ENCODE data around the gene EPPIN. TPM values are rescaled to one million over a fixed set of nuclear protein-coding genes. Genes with fewer than 3 reads are reported as not detected.
A peak's percentile ranks its signal among the peaks of the same experiment; 100 is the strongest.

The EPPIN gene
- 100 to 1,000 TPM in 1 of 2 donors, not detected in 1; 137 TPM for total RNA-seq

- intact Hi-C loops (cut with DNase I), result no loop called here
These were observed at the start of gene EPPIN for GRCh38 chr20:45547206-45547770. EPPIN (minus strand) TSS chr20:45547401; CDS start chr20:45547357, 44 bp downstream.

GRCh38 chr20:45595235-45595634 lies 48.0 kb upstream of the EPPIN start:
- intact Hi-C loops (cut with DNase I), result no loop called here
- 64% methylated on average over 1 of the region's 1 CpG for WGBS
- no peaks in the 10 kb centered on the region for H3K36me3 ChIP-seq
- DNase-seq (ENCODE audit: low spot score), result no peak
- peaks cover 2% of the 10 kb centered on the region for H3K27me3 ChIP-seq (replicated peaks; ENCODE audit: insufficient read depth)
- H3K4me3 ChIP-seq, result no peak overlapping the region
- no peak overlapping the region for H3K27ac ChIP-seq
- no peaks in the 10 kb centered on the region for H3K9me3 ChIP-seq
- H3K4me1 ChIP-seq (replicated peaks), result no peaks in the 10 kb centered on the region
- TF ChIP-seq POLR2AphosphoS5 (IDR thresholded peaks at IDR 0.05) (no peak), CTCF (IDR thresholded peaks at IDR 0.05) (no peak), POLR2A (IDR thresholded peaks at IDR 0.05) (no peak)

More at GRCh38 chr20:45547206-45547770, at the start of gene EPPIN:
- H3K4me1 ChIP-seq (replicated peaks), result no peaks in the 10 kb centered on the region
- no peak within 1 kb of the TSS for H3K27ac ChIP-seq
- 75% methylated on average over 6 of the region's 6 CpGs for WGBS
- H3K9me3 ChIP-seq, result no peaks in the 10 kb centered on the region
- H3K27me3 ChIP-seq (replicated peaks; ENCODE audit: insufficient read depth), result no peaks in the 10 kb centered on the region
- DNase-seq (ENCODE audit: low spot score), result no peak
- no peak within 1 kb of the TSS for H3K4me3 ChIP-seq
- no peak for TF ChIP-seq POLR2A (IDR thresholded peaks at IDR 0.05)
- no peak for TF ChIP-seq CTCF (IDR thresholded peaks at IDR 0.05)
- no peak for TF ChIP-seq POLR2AphosphoS5 (IDR thresholded peaks at IDR 0.05)
- no peaks in the 10 kb centered on the region for H3K36me3 ChIP-seq

- intact Hi-C loops (cut with DNase I), result no loop called here
- no peak overlapping the region for H3K4me3 ChIP-seq
These were observed 46.3 kb upstream of the EPPIN start for GRCh38 chr20:45593498-45593897.

GRCh38 chr20:45592574-45593189 lies 45.5 kb upstream of the EPPIN start:
- no peak for DNase-seq (ENCODE audit: low spot score)
- WGBS, result 56% methylated on average over 5 of the region's 5 CpGs

More at GRCh38 chr20:45593498-45593897, 46.3 kb upstream of the EPPIN start:
- Histone ChIP-seq H3K27me3 (replicated peaks; ENCODE audit: insufficient read depth) (peaks cover 2% of the 10 kb centered on the region), H3K27ac (no peak overlapping the region), H3K36me3 (no peaks in the 10 kb centered on the region), H3K4me1 (replicated peaks) (no peaks in the 10 kb centered on the region), H3K9me3 (no peaks in the 10 kb centered on the region)
- WGBS, result 46% methylated on average over 1 of the region's 1 CpG
- TF ChIP-seq POLR2AphosphoS5 (IDR thresholded peaks at IDR 0.05) (no peak), POLR2A (IDR thresholded peaks at IDR 0.05) (no peak), CTCF (IDR thresholded peaks at IDR 0.05) (no peak)
- no peak for DNase-seq (ENCODE audit: low spot score)

More at GRCh38 chr20:45592574-45593189, 45.5 kb upstream of the EPPIN start:
- Histone ChIP-seq H3K9me3 (no peaks in the 10 kb centered on the region), H3K4me3 (no peak overlapping the region), H3K27ac (no peak overlapping the region), H3K27me3 (replicated peaks; ENCODE audit: insufficient read depth) (no peaks in the 10 kb centered on the region), H3K36me3 (no peaks in the 10 kb centered on the region), H3K4me1 (replicated peaks) (no peaks in the 10 kb centered on the region)
- intact Hi-C loops (cut with DNase I), result no loop called here
- TF ChIP-seq POLR2AphosphoS5 (IDR thresholded peaks at IDR 0.05) (no peak), CTCF (IDR thresholded peaks at IDR 0.05) (peak in 3 of 4 experiments; percentile 7 to 45 (median 20)), POLR2A (IDR thresholded peaks at IDR 0.05) (no peak)

Measured in prostate gland (tissue), 2 donors.